ENCODE data around the gene HTATIP2. TPM values are rescaled to one million over a fixed set of nuclear protein-coding genes. Genes with fewer than 3 reads are reported as not detected.

Gene HTATIP2
- 34.9 to 46.0 TPM (median 45.1 TPM) in 3 replicates for polyA plus RNA-seq
- 97.0 TPM for polyA plus RNA-seq (2011; ENCODE audit: low read depth)
- polyA plus RNA-seq (2011; cell fraction: cytosol; rRNA removed) = 55.5 and 67.5 TPM in 2 replicates
- polyA plus RNA-seq (2011; cell fraction: nucleus; rRNA removed) = 37.4 and 45.8 TPM in 2 replicates
- polyA plus RNA-seq (2012; ENCODE audit: low replicate concordance) = 34.9 and 67.6 TPM in 2 replicates
- 3.1 to 26.9 TPM (median 21.4 TPM) in 3 replicates for polyA minus RNA-seq
- polyA minus RNA-seq (2011; cell fraction: cytosol; rRNA and poly(A)+ RNA removed) = 26.5 TPM
- polyA minus RNA-seq (2011; cell fraction: nucleus; rRNA and poly(A)+ RNA removed) = 9.2 and 16.6 TPM in 2 replicates

GRCh38 chr11:20363500-20364340 is at the start of gene HTATIP2:
TSS of gene HTATIP2 (plus strand) at chr11:20363714. CDS start at chr11:20364238, 524 bp downstream.
- dilution Hi-C loops (cut with MboI; ENCODE audit: extremely low pct_ligation_motif_present, low sequenced_read_pairs) = no loop called here
- no peaks in the 10 kb centered on the region for H3K36me3 ChIP-seq (ENCODE audit: control insufficient read depth in 2 of 2, extremely low read depth in 1 of 2, insufficient read depth in 2 of 2, low read length in 2 of 2)
- peak within 1 kb of the TSS; percentile 84 for H3K27ac ChIP-seq (ENCODE audit: control insufficient read depth, insufficient read depth, low read length)
- peaks cover 35% of the 10 kb centered on the region for H3K4me1 ChIP-seq (ENCODE audit: control insufficient read depth, extremely low read depth, insufficient read depth, low read length)
- peak within 1 kb of the TSS; percentile 89 for H3K4me2 ChIP-seq (ENCODE audit: control insufficient read depth, extremely low read depth, insufficient read depth, low read depth, low read length)
- no peaks in the 10 kb centered on the region for H3K9me1 ChIP-seq (ENCODE audit: control insufficient read depth, extremely low read depth, insufficient read depth, low read length)
- H4K20me1 ChIP-seq (ENCODE audit: control insufficient read depth, extremely low read depth, insufficient read depth, low read length) = no peaks in the 10 kb centered on the region
- peak within 1 kb of the TSS; percentile 82 for H3K9ac ChIP-seq (ENCODE audit: control insufficient read depth, extremely low read depth, insufficient read depth, low read length)
- H2AFZ ChIP-seq (ENCODE audit: control insufficient read depth, low read length) = peak within 1 kb of the TSS; percentile 87
- TF ChIP-seq CTCF (optimal IDR thresholded peaks at IDR 0.05 in 1 of 3, IDR thresholded peaks at IDR 0.05 in 1 of 3, conservative IDR thresholded peaks at IDR 0.05 in 1 of 3; ENCODE audit: extremely low read depth in 1 of 3, insufficient read depth in 2 of 3, low read length in 3 of 3) (no peak), EZH2 (IDR thresholded peaks at IDR 0.05; ENCODE audit: low read length) (no peak)
- DNase-seq (ENCODE audit: low read depth, low spot score) = no peak
- no peak for FAIRE-seq
- H3K79me2 ChIP-seq (ENCODE audit: control insufficient read depth, insufficient read depth, low read length) = no peaks in the 10 kb centered on the region
- peak within 1 kb of the TSS; percentile 39 to 73 (median 55) for H3K4me3 ChIP-seq (ENCODE audit: control insufficient read depth in 2 of 3, extremely low read depth in 1 of 3, insufficient read depth in 2 of 3, low read depth in 1 of 3, low read length in 3 of 3)
- no peaks in the 10 kb centered on the region for H3K9me3 ChIP-seq (ENCODE audit: control insufficient read depth, low read depth, low read length)
- no peaks in the 10 kb centered on the region for H3K27me3 ChIP-seq (ENCODE audit: control insufficient read depth, extremely low read depth, insufficient read depth, low read length)

GRCh38 chr11:20315800-20316199 is 47.7 kb upstream of the HTATIP2 start:
- Histone ChIP-seq H3K36me3 (ENCODE audit: control insufficient read depth in 2 of 2, extremely low read depth in 1 of 2, insufficient read depth in 2 of 2, low read length in 2 of 2) (no peaks in the 10 kb centered on the region), H3K4me1 (ENCODE audit: control insufficient read depth, extremely low read depth, insufficient read depth, low read length) (no peaks in the 10 kb centered on the region), H3K9ac (ENCODE audit: control insufficient read depth, extremely low read depth, insufficient read depth, low read length) (no peak overlapping the region), H3K4me2 (ENCODE audit: control insufficient read depth, extremely low read depth, insufficient read depth, low read depth, low read length) (no peak overlapping the region), H3K9me1 (ENCODE audit: control insufficient read depth, extremely low read depth, insufficient read depth, low read length) (no peaks in the 10 kb centered on the region), H3K4me3 (ENCODE audit: control insufficient read depth in 2 of 3, extremely low read depth in 1 of 3, insufficient read depth in 2 of 3, low read depth in 1 of 3, low read length in 3 of 3) (no peak overlapping the region), H3K27ac (ENCODE audit: control insufficient read depth, insufficient read depth, low read length) (no peak overlapping the region), H3K79me2 (ENCODE audit: control insufficient read depth, insufficient read depth, low read length) (no peaks in the 10 kb centered on the region), H4K20me1 (ENCODE audit: control insufficient read depth, extremely low read depth, insufficient read depth, low read length) (no peaks in the 10 kb centered on the region), H3K9me3 (ENCODE audit: control insufficient read depth, low read depth, low read length) (no peaks in the 10 kb centered on the region), H3K27me3 (ENCODE audit: control insufficient read depth, extremely low read depth, insufficient read depth, low read length) (no peaks in the 10 kb centered on the region), H2AFZ (ENCODE audit: control insufficient read depth, low read length) (no peak overlapping the region)
- no peak for FAIRE-seq
- dilution Hi-C loops (cut with MboI; ENCODE audit: extremely low pct_ligation_motif_present, low sequenced_read_pairs) = no loop called here
- no peak for DNase-seq (ENCODE audit: low read depth, low spot score)
- TF ChIP-seq CTCF (optimal IDR thresholded peaks at IDR 0.05 in 1 of 3, IDR thresholded peaks at IDR 0.05 in 1 of 3, conservative IDR thresholded peaks at IDR 0.05 in 1 of 3; ENCODE audit: extremely low read depth in 1 of 3, insufficient read depth in 2 of 3, low read length in 3 of 3) = no peak
- TF ChIP-seq EZH2 (IDR thresholded peaks at IDR 0.05; ENCODE audit: low read length) = no peak
